D341Med (cell line): ENCODE data around the gene ADCYAP1R1.

Experiments used
- DNase-seq: peaks from one replicate; pipeline ENCODE4 v3.0.0; 2012; ENCODE audit warnings: low spot score

The ADCYAP1R1 gene

DNA sequence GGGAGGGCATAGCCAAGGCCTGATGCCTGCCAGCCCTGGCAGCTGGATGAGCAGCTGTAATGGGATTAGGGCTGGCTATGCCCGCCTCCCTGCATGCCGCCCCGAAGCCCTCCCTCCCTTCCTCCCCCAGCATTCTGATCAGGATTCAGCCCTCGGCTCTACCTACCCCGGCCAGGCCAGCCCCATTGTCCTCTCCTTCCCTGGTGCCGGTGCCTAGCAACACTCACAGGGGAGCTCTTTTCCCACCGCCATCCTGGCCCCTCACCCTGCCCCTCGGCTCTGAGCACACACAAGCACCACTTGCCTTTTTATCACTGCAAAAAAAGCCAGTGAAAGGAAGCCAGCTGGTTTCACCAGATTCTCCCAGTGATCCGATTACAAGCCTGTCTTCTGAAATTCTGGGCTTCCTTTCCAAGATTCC lies 9.0 kb upstream of the ADCYAP1R1 start:
- DNase-seq = peak; percentile 79

DNA sequence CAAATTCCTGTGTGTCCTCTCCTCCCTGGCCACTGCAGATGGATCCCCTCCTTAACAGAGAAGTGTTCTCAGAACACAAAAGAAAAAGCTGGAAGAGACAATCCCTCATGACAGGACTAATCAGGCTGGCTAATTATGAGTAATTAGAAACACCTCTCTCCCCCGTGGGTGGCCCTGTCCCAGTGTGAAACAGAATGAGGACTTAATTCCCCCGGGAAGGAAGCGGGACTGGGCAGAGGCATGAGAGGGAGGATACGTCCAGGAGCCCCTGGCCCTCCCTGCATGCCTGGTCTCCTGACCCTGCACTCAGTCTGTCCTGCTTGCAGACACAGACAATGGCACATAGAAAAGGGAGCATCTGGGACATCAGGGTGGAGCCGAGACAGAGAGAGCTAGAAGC lies 7.6 kb upstream of the ADCYAP1R1 start:
- DNase-seq = no peak

DNA sequence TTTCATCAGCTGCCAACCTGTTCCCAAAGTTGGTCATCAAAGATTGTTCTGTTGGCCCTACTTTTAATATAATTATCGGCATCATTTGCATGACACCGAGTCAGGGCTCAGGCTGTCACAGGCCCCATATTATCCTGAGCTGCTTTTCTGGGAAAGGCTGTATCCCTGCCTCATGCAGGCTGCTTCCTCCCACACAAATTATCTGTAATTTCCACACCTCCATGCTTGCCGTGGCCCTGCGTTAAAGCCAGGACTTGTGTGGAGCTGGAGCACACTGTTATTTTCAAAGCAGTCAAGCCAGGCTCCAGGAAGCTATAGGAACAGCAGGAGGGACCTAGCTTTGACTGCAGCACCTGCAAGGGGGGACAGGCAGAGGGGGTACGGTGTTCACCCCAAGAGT lies 5.4 kb upstream of the ADCYAP1R1 start:
- DNase-seq = no peak

DNA sequence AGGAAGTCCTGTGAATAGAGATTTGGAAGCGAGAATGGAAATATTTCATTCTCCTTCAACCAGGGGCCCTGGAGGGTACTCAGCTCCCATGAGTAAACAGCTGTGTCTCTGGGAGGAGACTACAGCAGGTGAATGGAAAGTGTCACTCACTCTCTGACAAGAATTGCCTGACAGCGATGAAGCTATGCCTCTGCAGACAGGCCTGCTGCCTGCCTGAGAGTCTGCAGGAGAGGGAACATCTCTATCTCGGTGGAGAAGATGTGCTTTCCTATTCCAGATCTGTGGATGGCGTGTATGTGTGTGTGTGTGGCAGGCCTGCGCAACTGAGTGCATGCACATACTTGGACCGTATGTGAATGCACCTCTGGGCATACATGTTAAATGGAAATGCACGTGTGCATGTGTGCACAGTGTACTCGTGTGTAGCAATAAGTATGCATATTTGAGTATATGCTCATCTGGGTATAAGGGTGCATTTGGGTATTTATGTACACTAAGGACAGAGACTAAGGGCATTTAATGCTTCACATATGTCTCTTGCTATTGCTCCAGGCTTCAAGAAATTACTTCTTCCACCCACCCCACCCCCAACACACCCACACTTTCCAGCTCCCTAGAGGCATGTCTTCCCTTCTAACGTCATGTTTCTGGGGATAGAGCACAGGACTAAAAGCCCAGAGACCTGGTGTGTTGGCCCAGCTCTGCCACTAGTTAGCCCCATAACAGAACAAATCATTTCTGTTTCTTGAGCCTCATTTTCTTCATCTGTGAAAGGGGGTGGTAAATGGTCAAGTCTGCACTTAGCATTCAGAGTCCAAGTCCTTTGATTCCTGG lies 4.6 kb upstream of the ADCYAP1R1 start:
- no peak for DNase-seq

DNA sequence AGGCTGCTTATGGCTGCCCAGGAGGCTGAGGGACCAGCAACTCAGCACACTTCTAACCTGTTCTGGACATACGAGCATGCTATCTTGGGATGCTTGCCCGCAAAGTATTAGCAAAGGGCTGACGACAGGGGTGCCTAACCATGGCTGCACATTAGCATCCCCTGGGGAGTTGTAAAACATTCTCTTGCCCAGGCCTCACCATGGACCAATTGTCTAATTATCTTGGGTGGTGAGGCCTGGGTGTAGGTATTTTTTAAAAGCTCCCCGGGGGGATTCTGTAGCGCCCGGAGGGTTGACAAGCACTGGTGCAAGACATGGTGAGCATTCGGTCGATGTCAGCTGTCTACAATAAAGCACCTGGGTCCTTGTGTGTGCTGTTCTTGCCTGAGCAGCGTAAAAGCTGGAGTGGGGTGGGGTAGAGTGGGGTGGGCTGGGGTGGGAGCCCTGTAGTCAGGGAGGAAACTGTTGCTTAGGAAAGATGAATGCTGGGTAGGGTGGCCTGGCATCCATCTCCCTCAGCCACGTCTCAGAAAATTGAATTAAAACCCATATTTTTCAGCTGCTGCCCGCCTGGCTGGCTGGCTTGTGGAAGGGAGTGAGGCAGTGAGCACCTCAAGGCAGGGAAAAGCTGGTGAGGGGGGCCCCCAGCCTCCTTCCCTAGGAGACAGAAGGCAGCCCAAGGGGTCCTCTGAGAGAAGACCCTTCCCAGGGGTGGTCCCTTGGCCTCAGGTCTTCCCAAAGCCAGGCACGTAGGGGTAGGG lies 2.9 kb upstream of the ADCYAP1R1 start:
- DNase-seq = no peak

DNA sequence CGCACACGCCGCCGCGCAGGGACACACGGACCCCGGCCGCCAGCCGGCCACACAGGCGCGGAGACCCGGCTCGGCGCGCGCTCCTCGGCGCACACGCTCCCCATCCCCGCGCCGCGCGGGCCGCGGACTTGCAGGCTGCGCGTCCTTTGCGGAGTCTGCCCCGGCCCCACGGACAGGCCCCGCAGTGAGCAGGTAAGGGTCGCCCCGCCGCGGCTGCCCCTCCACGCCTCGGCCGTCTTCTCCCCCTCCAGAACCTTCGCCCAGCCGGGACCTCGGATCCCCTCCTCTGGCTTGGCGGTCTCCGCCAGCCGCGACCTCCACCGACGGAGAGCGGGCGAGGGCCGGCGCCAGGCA lies 356 bp downstream of the ADCYAP1R1 start:
- no peak for DNase-seq

DNA sequence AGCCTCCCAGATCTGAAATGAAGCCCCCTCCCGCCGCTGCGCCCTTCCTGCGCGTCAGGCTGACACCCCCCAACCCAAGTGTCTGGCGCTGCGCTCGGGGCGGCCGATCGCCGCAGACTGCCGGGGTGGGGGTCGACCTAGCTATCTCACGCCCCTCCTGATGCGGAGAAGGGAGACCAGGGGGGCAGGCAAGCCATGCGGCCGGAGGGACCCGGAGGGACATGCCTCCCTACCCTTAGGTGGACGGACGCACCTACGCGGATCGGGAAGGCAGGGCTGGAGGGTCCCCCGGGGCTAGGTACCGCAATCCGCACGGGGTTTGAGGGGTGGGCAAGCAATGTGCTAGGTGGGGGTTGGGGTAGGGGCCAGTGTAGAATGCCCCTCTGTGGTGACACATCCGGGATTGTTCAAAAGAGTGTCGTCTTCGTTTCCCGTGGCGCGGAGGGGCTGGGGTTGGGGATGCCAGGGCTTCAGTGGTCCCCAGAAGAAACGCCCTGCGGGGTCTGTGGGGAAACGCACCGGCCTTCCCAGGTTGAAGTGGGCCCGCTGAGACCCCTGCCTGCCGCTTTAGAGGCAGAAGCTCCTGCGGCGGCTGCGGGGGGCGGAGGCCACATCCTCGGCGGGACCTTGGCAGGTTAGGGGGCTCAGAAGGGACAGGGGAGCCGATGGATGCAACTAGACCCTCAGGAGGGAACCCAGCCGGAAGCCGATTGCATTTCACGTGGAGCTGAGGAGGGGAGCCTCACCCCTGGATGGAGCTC lies 913 bp downstream of the ADCYAP1R1 start:
- DNase-seq = no peak

DNA sequence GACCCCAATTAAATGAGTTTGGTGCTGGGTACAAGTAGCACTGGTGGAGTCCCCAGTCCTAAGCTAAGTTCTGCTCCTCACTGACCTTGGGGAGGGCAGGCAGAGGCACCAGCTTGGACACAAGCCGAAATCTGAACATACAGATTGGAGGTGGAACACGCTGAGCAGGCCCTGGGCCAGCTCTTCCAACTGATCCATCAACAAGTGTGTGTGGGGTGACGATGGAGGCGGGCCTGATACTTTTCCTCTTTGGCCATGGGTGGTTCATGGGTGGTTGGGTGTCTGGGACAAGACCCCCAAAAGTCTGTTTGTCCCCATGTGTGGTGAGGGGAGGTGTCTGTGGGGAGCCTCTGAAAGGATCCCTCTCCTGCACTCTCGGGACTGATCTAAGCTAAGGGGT lies 1.9 kb downstream of the ADCYAP1R1 start:
- DNase-seq = no peak

- DNase-seq = no peak
Observed at GRCh38 chr7:31054608-31055278, 2.6 kb downstream of the ADCYAP1R1 start.

DNA sequence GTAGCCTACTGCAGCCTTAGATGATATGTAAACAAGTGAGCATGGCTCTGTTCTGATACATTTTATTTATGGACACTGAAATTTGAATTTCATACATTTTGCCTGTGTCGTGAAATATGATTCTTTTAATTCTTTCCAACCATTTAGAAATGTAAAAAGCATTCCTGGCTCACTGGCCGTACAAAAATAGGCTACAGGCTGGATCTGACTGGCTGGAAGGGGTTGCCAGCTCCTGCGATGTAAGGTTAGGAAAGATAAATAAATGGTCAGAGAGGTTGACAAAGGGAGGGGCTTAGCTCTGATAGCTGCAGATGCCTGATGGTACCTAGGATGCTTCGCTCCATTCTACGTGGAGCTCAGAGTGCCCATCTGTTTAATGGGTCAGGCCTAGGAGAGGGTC lies 3.4 kb downstream of the ADCYAP1R1 start:
- DNase-seq = no peak

GRCh38 chr7:31056775-31057346 lies 4.8 kb downstream of the ADCYAP1R1 start:
- DNase-seq = no peak

- no peak for DNase-seq
Observed at GRCh38 chr7:31058122-31058521, 6.0 kb downstream of the ADCYAP1R1 start.

GRCh38 chr7:31058688-31059087 lies 6.6 kb downstream of the ADCYAP1R1 start:
- DNase-seq = no peak

DNA sequence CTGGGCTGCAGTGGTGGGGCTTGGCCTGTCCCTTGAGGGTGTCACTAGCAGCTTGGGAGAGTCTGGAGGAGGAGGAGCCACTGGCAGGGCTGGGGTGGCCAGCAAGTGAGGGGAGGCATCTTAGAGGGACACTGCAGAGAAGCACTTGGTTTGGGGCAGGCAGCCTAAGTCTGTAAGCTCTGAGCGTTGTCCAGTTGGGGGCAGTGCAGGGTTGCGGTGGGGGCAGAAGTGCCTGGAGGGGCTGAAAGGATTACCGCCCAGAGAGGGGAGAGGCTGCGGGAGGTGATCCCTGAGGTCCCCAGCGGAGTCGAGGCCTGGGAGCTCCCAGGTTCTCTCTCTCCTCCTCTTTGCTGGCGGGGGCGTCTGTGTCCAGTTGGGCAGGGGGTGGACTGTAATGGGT lies 7.4 kb downstream of the ADCYAP1R1 start:
- no peak for DNase-seq

DNA sequence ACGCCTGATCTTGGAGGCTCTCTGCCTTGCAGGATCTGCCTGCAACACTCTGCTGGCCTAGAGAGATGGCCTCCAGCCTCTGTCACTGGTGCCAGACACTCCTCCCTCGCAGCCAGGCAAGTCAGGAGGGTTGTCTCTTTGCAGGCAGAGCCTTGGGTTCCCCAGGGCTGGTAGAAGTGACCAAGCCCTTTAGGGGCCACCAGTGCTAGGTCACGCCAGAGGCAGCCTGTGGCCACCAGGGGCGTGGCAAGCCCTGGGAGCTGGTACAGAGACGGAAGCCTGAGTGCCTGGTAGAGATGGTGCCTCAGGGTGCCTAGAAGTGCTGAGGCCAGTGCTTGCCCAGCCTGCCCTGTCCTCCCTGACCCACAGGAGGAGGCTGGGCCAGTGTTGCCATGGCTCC lies 9.1 kb downstream of the ADCYAP1R1 start:
- no peak for DNase-seq

GRCh38 chr7:31062746-31063435 lies 10.8 kb downstream of the ADCYAP1R1 start:
- no peak for DNase-seq

DNA sequence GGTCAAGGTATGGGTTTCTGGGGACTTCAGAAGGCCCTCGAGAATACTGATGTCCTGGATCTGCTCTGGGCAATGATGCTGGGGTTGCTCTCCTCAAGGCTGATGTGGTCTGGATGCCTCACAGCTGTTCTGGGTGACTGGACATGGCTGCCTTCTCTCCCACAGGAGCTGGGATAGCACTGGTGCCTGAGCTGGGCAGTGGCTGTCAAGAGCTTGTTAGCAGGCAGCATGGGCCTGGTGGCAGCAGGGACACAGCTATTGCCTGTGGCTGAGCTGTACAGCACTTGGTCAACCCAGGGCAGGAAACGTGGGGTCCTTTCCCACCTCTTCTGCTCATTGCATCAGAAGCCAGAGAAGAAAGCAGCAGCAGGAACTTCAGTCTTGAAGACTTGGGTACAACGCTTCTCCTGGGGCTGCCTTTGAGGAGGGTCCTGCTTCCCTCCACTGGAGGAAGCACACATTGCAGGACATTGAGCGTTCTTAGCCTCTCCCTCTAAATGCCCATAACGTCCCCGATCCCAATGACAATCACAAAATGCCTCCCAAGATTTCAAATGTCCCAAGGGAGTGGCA lies 13.0 kb downstream of the ADCYAP1R1 start:
- DNase-seq = no peak

GRCh38 chr7:31065840-31066239 lies 13.7 kb downstream of the ADCYAP1R1 start:
- DNase-seq = no peak

- DNase-seq = no peak
Observed at GRCh38 chr7:31066516-31067130, 14.5 kb downstream of the ADCYAP1R1 start.

DNA sequence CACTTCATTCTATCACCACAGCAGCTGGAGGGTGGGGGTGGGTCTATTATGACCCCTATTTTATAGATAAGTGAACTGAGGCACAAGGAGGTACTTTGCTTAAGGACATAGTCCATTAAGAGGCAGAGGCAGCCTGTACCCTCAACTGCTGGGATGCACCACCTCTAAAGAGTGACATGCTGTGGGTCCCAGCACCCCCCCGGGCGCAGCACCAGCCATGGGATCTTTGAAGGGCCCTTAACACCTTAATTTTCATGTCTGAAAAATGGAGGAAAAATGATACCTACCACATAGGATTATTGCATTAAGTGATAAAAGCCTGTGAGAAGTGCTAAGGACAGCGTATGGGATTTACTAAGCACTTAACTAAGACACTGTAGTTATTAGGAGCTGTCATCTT lies 15.4 kb downstream of the ADCYAP1R1 start:
- DNase-seq = no peak
